HG03064 (cell line): ENCODE results near the gene TFDP1.
"Not testable (repeated sequence)": the region's sequence is repeated elsewhere in the genome, so short reads cannot be mapped to it uniquely, and the experiment has no call there.

ENCODE experiments used
- ATAC-seq: cut with Tn5 transposase; IDR thresholded peaks from one replicate; pipeline ENCODE4 v1.9.1; 2021; ENCODE audit warnings: low read depth; ENCODE audit not compliant: unreplicated experiment

TFDP1 gene

GRCh38 chr13:113594066-113594821, 9.7 kb downstream of the TFDP1 start:
- ATAC-seq: not testable (repeated sequence)

- no peak for ATAC-seq
These were observed 10.6 kb downstream of the TFDP1 start for GRCh38 chr13:113595131-113595530.

GRCh38 chr13:113596321-113597200, 12.0 kb downstream of the TFDP1 start:
- ATAC-seq: no peak

- no peak for ATAC-seq
These were observed 13.0 kb downstream of the TFDP1 start for GRCh38 chr13:113597391-113598080.

- ATAC-seq: no peak
These were observed 13.5 kb downstream of the TFDP1 start for GRCh38 chr13:113598081-113598410.

- no peak for ATAC-seq
These were observed 13.9 kb downstream of the TFDP1 start for GRCh38 chr13:113598481-113598880.

- no peak for ATAC-seq
These were observed 14.8 kb downstream of the TFDP1 start for GRCh38 chr13:113599391-113599790.

GRCh38 chr13:113601166-113602070, 16.9 kb downstream of the TFDP1 start:
- ATAC-seq: no peak

GRCh38 chr13:113602291-113602988, 17.9 kb downstream of the TFDP1 start:
- ATAC-seq: no peak

- no peak for ATAC-seq
These were observed 18.7 kb downstream of the TFDP1 start for GRCh38 chr13:113603116-113603710.

- ATAC-seq: no peak
These were observed 19.6 kb downstream of the TFDP1 start for GRCh38 chr13:113604186-113604585.

- no peak for ATAC-seq
These were observed 20.9 kb downstream of the TFDP1 start for GRCh38 chr13:113605461-113605860.

- ATAC-seq: no peak
These were observed 21.4 kb downstream of the TFDP1 start for GRCh38 chr13:113605866-113606438.

- no peak for ATAC-seq
These were observed 22.7 kb downstream of the TFDP1 start for GRCh38 chr13:113607056-113607888.

GRCh38 chr13:113607889-113608635, 23.5 kb downstream of the TFDP1 start:
- ATAC-seq: no peak

GRCh38 chr13:113608967-113609533, 24.5 kb downstream of the TFDP1 start:
- no peak for ATAC-seq

GRCh38 chr13:113609616-113610015, 25.1 kb downstream of the TFDP1 start:
- no peak for ATAC-seq
